ENCODE results near the gene MORC2.

DNA sequence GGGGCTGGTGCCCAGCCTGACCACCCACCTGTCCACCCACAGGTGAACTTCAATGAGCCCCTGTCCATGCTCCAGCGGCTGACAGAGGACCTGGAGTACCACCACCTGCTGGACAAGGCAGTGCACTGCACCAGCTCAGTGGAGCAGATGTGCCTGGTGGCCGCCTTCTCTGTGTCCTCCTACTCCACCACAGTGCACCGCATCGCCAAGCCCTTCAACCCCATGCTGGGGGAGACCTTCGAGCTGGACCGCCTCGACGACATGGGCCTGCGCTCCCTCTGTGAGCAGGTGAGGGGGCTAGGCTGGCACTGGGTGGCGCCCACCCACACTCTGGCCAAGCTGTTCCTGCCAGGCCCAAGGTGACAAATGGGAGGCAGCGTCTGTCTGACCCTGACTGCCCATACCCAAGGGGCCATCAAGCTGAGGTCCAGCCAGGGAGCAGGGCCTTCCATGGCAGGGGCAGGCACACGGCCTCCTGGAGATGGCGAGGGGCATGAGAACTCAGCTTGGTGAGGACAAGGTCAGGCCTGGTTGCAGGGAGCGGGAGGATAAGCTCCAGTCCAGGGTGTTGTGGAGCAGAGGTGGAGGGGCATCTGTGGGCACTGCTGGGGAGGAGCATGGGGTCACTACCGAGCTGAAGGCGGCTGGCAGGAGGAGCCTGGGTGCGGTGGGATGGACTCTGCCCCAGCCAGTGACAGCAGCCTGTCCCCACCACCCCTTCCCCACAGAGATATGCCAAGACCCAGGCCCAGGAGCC lies 77.7 kb downstream of the MORC2 start:
- TF ChIP-seq, protein P1, sequence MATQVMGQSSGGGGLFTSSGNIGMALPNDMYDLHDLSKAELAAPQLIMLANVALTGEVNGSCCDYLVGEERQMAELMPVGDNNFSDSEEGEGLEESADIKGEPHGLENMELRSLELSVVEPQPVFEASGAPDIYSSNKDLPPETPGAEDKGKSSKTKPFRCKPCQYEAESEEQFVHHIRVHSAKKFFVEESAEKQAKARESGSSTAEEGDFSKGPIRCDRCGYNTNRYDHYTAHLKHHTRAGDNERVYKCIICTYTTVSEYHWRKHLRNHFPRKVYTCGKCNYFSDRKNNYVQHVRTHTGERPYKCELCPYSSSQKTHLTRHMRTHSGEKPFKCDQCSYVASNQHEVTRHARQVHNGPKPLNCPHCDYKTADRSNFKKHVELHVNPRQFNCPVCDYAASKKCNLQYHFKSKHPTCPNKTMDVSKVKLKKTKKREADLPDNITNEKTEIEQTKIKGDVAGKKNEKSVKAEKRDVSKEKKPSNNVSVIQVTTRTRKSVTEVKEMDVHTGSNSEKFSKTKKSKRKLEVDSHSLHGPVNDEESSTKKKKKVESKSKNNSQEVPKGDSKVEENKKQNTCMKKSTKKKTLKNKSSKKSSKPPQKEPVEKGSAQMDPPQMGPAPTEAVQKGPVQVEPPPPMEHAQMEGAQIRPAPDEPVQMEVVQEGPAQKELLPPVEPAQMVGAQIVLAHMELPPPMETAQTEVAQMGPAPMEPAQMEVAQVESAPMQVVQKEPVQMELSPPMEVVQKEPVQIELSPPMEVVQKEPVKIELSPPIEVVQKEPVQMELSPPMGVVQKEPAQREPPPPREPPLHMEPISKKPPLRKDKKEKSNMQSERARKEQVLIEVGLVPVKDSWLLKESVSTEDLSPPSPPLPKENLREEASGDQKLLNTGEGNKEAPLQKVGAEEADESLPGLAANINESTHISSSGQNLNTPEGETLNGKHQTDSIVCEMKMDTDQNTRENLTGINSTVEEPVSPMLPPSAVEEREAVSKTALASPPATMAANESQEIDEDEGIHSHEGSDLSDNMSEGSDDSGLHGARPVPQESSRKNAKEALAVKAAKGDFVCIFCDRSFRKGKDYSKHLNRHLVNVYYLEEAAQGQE (IDR thresholded peaks at IDR 0.05; ENCODE audit: low read depth), result no peak
- TF ChIP-seq POLR2A (IDR thresholded peaks at IDR 0.05; ENCODE audit: borderline replicate concordance, extremely low read depth, insufficient read depth, insufficient read length) (no peak), EZH2 (IDR thresholded peaks at IDR 0.05) (no peak), TCF7L2 (IDR thresholded peaks at IDR 0.05; ENCODE audit: borderline replicate concordance, extremely low read depth, insufficient read depth, insufficient read length) (no peak), POLR2AphosphoS5 (IDR thresholded peaks at IDR 0.05; ENCODE audit: low read depth, low read length) (no peak), EZH2phosphoT487 (IDR thresholded peaks at IDR 0.05; ENCODE audit: borderline replicate concordance) (no peak), JUND (IDR thresholded peaks at IDR 0.05) (no peak), ZFX (IDR thresholded peaks at IDR 0.05) (no peak), SIN3A (IDR thresholded peaks at IDR 0.05; ENCODE audit: low read depth) (no peak)
- TF ChIP-seq, protein P2, sequence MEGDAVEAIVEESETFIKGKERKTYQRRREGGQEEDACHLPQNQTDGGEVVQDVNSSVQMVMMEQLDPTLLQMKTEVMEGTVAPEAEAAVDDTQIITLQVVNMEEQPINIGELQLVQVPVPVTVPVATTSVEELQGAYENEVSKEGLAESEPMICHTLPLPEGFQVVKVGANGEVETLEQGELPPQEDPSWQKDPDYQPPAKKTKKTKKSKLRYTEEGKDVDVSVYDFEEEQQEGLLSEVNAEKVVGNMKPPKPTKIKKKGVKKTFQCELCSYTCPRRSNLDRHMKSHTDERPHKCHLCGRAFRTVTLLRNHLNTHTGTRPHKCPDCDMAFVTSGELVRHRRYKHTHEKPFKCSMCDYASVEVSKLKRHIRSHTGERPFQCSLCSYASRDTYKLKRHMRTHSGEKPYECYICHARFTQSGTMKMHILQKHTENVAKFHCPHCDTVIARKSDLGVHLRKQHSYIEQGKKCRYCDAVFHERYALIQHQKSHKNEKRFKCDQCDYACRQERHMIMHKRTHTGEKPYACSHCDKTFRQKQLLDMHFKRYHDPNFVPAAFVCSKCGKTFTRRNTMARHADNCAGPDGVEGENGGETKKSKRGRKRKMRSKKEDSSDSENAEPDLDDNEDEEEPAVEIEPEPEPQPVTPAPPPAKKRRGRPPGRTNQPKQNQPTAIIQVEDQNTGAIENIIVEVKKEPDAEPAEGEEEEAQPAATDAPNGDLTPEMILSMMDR (IDR thresholded peaks at IDR 0.05 in 2 of 3, conservative IDR thresholded peaks at IDR 0.05 in 1 of 3; ENCODE audit: borderline replicate concordance in 1 of 3, insufficient read depth in 1 of 3, low read depth in 2 of 3, low read length in 2 of 3), result peak; percentile 57 to 91 (median 79); a peak in 5 of 6 replicates
- TF ChIP-seq, protein P3, sequence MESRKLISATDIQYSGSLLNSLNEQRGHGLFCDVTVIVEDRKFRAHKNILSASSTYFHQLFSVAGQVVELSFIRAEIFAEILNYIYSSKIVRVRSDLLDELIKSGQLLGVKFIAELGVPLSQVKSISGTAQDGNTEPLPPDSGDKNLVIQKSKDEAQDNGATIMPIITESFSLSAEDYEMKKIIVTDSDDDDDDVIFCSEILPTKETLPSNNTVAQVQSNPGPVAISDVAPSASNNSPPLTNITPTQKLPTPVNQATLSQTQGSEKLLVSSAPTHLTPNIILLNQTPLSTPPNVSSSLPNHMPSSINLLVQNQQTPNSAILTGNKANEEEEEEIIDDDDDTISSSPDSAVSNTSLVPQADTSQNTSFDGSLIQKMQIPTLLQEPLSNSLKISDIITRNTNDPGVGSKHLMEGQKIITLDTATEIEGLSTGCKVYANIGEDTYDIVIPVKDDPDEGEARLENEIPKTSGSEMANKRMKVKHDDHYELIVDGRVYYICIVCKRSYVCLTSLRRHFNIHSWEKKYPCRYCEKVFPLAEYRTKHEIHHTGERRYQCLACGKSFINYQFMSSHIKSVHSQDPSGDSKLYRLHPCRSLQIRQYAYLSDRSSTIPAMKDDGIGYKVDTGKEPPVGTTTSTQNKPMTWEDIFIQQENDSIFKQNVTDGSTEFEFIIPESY (IDR thresholded peaks at IDR 0.05; ENCODE audit: extremely low read depth, insufficient replicate concordance, low read length), result no peak
- TF ChIP-seq, protein P4, sequence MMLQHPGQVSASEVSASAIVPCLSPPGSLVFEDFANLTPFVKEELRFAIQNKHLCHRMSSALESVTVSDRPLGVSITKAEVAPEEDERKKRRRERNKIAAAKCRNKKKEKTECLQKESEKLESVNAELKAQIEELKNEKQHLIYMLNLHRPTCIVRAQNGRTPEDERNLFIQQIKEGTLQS (IDR thresholded peaks at IDR 0.05), result no peak
